Measurements from ENCODE around the gene PMVK. TPM values are rescaled to one million over a fixed set of nuclear protein-coding genes. Genes with fewer than 3 reads are reported as not detected.

Gene PMVK
- total and polyA plus RNA-seq, 10 of the 15 experiments (the other 5 are each of a cell fraction or from before 2014, with no cell fraction given) = 6.0 to 121 (median 49.4) TPM

- ChIA-PET SMC1A (ENCODE audit: uncharacterized antibody, unreplicated experiment) (interaction anchor here (0.8 to 2.1 kb wide), 11 partner anchors 9 to 466 kb away, joined by 3 to 8 read pairs (median 4); partner anchors contain the start of gene PMVK), RAD21 (ENCODE audit: unreplicated experiment) (interaction anchor here (0.8 to 2.6 kb wide), 7 partner anchors 9 to 247 kb away, joined by 3 to 13 read pairs (median 6); partner anchors contain the start of genes PMVK and PYGO2), CTCF (interaction anchor here (0.5 to 2.2 kb wide), 11 partner anchors 16 to 554 kb away, joined by 3 to 16 read pairs (median 3); partner anchors contain the start of gene PYGO2), POLR2A (interaction anchor here (1.0 to 3.4 kb wide), 4 partner anchors 10 to 57 kb away, joined by 3 to 19 read pairs (median 12); partner anchors contain the start of genes PMVK, PYGO2, SHC1 and ZBTB7B)
- DNase-seq (ENCODE audit: low read depth, low spot score) (no peak), FAIRE-seq (no peak), ATAC-seq (no peak)
- Histone ChIP-seq H3K4me1 (ENCODE audit: control insufficient read depth, insufficient read depth, low read length) (peaks cover 49% of the 10 kb centered on the region), H2AFZ (ENCODE audit: control insufficient read depth, low read depth, low read length) (no peak overlapping the region), H3K27ac (ENCODE audit: control insufficient read depth, insufficient read depth) (peak overlapping the region; percentile 100), H3K27me3 (replicated peaks in 1 of 2; ENCODE audit: control insufficient read depth in 2 of 2, insufficient read depth in 2 of 2, low read length in 1 of 2) (no peaks in the 10 kb centered on the region), H4K20me1 (ENCODE audit: control insufficient read depth, insufficient read depth) (no peaks in the 10 kb centered on the region), H3K4me2 (ENCODE audit: control insufficient read depth, insufficient read depth) (peak overlapping the region; percentile 8; the same call in 1 of the 2 replicates), H3K79me2 (ENCODE audit: control insufficient read depth, insufficient read depth, low read length) (peaks cover 24% of the 10 kb centered on the region), H3K36me3 (ENCODE audit: control insufficient read depth in 2 of 2, insufficient read depth in 2 of 2, low read length in 1 of 2) (peaks cover 3 to 6% of the 10 kb centered on the region in 2 experiments; a peak in 3 of 4 replicates), H3K9me3 (replicated peaks; ENCODE audit: control insufficient read depth, insufficient read depth, low read length) (no peaks in the 10 kb centered on the region; the same call in 2 of the 3 replicates), H3K9ac (ENCODE audit: control insufficient read depth, insufficient read depth, low read length) (no peak overlapping the region), H3K4me3 (no peak overlapping the region)
- in situ Hi-C loops (cut with MboI) (no loop called here), intact Hi-C loops (cut with micrococcal nuclease; ENCODE audit: unreplicated experiment) (no loop called here)
- no peak for TF ChIP-seq YY1 (IDR thresholded peaks at IDR 0.05; ENCODE audit: low read depth, low read length)
- TF ChIP-seq FOXM1 (IDR thresholded peaks at IDR 0.05; ENCODE audit: low read depth, low read length) = no peak
- no peak for TF ChIP-seq USF2 (IDR thresholded peaks at IDR 0.05; ENCODE audit: borderline replicate concordance, low read depth, low read length)
- no peak for TF ChIP-seq HDAC2 (IDR thresholded peaks at IDR 0.05)
- TF ChIP-seq MYB (IDR thresholded peaks at IDR 0.05; ENCODE audit: borderline replicate concordance, low read depth, low read length) = no peak
- TSS peak; percentile 34 for BruUV-seq (replicated peaks)
- 68% methylated on average over 15 of the region's 15 CpGs for WGBS (ENCODE audit: insufficient coverage, insufficient replicate concordance, low lambda C conversion rate, missing lambda C conversion rate)
These were observed 8.8 kb upstream of the PMVK start for GRCh38 chr1:154945160-154945961.
